Inferior parietal cortex (tissue), 1 donor: Measurements from ENCODE around the gene ISLR2.
"Not testable (repeated sequence)": the region's sequence is repeated elsewhere in the genome, so short reads cannot be mapped to it uniquely, and the experiment has no call there.

ENCODE experiments used
- DNase-seq: peaks from one replicate; pipeline ENCODE4 v3.0.0-alpha.2; 2016; ENCODE audit errors: extremely low spot score

The ISLR2 gene

GRCh38 chr15:74157868-74158827 lies 27.8 kb downstream of the ISLR2 start:
- DNase-seq = no peak

GRCh38 chr15:74158855-74159650 lies 28.7 kb downstream of the ISLR2 start:
- DNase-seq = no peak

GRCh38 chr15:74159773-74160172 lies 29.4 kb downstream of the ISLR2 start:
- DNase-seq = no peak

- not testable (repeated sequence) for DNase-seq
Measured at GRCh38 chr15:74160390-74160789, 30.0 kb downstream of the ISLR2 start.

- not testable (repeated sequence) for DNase-seq
Measured at GRCh38 chr15:74162195-74162536, 31.8 kb downstream of the ISLR2 start.

GRCh38 chr15:74165461-74165860 lies 35.1 kb downstream of the ISLR2 start:
- no peak for DNase-seq

- DNase-seq = no peak
Measured at GRCh38 chr15:74167891-74168331, 37.5 kb downstream of the ISLR2 start.

- no peak for DNase-seq
Measured at GRCh38 chr15:74168711-74169126, 38.3 kb downstream of the ISLR2 start.

GRCh38 chr15:74170071-74170844 lies 39.9 kb downstream of the ISLR2 start:
- DNase-seq = no peak

- DNase-seq = no peak
Measured at GRCh38 chr15:74170875-74171578, 40.6 kb downstream of the ISLR2 start.

- no peak for DNase-seq
Measured at GRCh38 chr15:74171965-74172541, 41.7 kb downstream of the ISLR2 start.

GRCh38 chr15:74172701-74173379 lies 42.5 kb downstream of the ISLR2 start:
- DNase-seq = no peak

GRCh38 chr15:74173380-74174218 lies 43.2 kb downstream of the ISLR2 start, which contains the start of gene ISLR:
TSS of gene ISLR (plus strand) at chr15:74173710. CDS start at chr15:74174859, 1,149 bp downstream.
- peak; percentile 27 for DNase-seq

- no peak for DNase-seq
Measured at GRCh38 chr15:74174219-74174957, 44.0 kb downstream of the ISLR2 start.

- DNase-seq = no peak
Measured at GRCh38 chr15:74174958-74175253, 44.5 kb downstream of the ISLR2 start.

GRCh38 chr15:74175271-74176191 lies 45.1 kb downstream of the ISLR2 start:
- DNase-seq = no peak
